AG04450 (cell line): Measurements from ENCODE around the gene RIN3. TPM values are rescaled to one million over a fixed set of nuclear protein-coding genes. Genes with fewer than 3 reads are reported as not detected.

Source experiments
- CTCF ChIA-PET: fragments of 300-600, 350-600 bp; formaldehyde crosslinking; extraction: SDS; loops from one replicate; lab custom pipeline; 2022; ENCODE audit warnings: antibody characterized with exemption, inconsistent platforms; lab: Charles Lee
- POLR2A ChIA-PET: fragments of 350-600 bp; formaldehyde crosslinking; extraction: SDS; loops from one replicate; lab custom pipeline; 2021; ENCODE audit warnings: antibody characterized with exemption, inconsistent platforms; lab: Yijun Ruan, JAX
- DNase-seq: peaks from one replicate; pipeline ENCODE4 v3.0.0-alpha.2; 2011; ENCODE audit warnings: low read depth, low spot score
- H3K27ac ChIP-seq: one replicate; pipeline ENCODE4 v1.5.1; 2012; ENCODE audit warnings: low read depth, low read length, control low read depth
- H3K27me3 ChIP-seq: one replicate; pipeline ENCODE4 v1.6.0; 2012; ENCODE audit warnings: low read length; ENCODE audit not compliant: control insufficient read depth, insufficient read depth
- H3K4me3 ChIP-seq: 2 replicates; pipeline ENCODE4 v1.5.1; 2011; ENCODE audit warnings: mild to moderate bottlenecking, low read depth, low read length, control low read depth
- H3K9me3 ChIP-seq: 2 replicates; pipeline ENCODE4 v1.5.1; 2012; ENCODE audit warnings: low read length; ENCODE audit not compliant: control insufficient read depth, insufficient read depth
- polyA plus RNA-seq: library from polyadenylated mRNA; depleted of rRNA; stranded (reverse); fragments of >200 nt; gene quantifications from 2 replicates; pipeline ENCODE4 v1.2.3, GENCODE V29; 2011
- TF ChIP-seq, protein P1 (sequence below): IDR thresholded peaks from 2 replicates; pipeline ENCODE4 v1.5.1; 2011; ENCODE audit warnings: low read depth, low read length, control low read depth, inconsistent platforms

RIN3 gene
- polyA plus RNA-seq, 1 experiment = 3.7 TPM

DNA sequence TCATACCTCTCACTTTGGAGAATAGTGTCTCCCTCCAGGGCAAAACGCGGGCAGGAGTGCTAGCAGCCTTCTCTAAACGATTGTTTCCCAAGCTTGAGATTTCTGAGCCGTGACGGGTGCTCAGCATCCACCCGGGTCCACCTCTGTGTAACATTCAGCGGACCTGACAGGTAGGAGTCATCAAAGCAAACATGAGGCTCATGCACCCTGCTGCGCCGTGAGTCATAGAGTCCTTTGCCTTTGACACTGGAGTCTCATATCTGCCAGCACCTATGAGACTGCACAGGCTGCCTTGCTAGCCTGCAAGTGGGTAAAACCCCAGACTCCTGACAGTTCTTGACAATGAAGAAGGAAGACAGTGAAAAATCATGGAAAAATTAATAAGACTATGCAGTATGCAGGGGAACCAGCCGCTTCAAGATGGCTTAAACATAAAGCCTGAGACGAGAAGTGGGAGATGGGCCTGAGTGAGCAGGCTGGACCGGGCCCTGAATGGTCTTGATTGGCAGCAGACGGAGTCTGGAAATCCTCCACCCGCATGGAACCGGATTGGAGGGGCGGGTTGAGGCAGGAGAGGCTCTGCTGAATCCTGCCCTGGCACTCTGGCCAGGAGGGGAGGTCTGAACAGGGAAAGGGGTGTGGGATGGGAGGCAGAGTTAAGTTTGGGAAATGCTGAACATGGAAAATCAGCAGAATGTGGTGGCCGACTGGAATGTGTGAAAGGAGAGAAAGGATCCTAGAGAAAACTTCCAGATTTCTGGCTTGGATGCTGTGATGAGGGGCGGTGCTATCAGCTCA lies 180.6 kb downstream of the RIN3 start:
- H3K27ac ChIP-seq = no peak overlapping the region
- TF ChIP-seq, protein P1, sequence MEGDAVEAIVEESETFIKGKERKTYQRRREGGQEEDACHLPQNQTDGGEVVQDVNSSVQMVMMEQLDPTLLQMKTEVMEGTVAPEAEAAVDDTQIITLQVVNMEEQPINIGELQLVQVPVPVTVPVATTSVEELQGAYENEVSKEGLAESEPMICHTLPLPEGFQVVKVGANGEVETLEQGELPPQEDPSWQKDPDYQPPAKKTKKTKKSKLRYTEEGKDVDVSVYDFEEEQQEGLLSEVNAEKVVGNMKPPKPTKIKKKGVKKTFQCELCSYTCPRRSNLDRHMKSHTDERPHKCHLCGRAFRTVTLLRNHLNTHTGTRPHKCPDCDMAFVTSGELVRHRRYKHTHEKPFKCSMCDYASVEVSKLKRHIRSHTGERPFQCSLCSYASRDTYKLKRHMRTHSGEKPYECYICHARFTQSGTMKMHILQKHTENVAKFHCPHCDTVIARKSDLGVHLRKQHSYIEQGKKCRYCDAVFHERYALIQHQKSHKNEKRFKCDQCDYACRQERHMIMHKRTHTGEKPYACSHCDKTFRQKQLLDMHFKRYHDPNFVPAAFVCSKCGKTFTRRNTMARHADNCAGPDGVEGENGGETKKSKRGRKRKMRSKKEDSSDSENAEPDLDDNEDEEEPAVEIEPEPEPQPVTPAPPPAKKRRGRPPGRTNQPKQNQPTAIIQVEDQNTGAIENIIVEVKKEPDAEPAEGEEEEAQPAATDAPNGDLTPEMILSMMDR = no peak
- ChIA-PET CTCF (interaction anchor here (1.2 kb wide), 1 partner anchor 8 kb away, joined by 6 read pairs; no protein-coding TSS in a partner anchor), POLR2A (interaction anchor here (0.6 kb wide), 1 partner anchor 32 kb away, joined by 9 read pairs; no protein-coding TSS in a partner anchor)
- H3K4me3 ChIP-seq = no peak overlapping the region
- no peaks in the 10 kb centered on the region for H3K9me3 ChIP-seq
- DNase-seq = no peak
- peaks cover 4% of the 10 kb centered on the region for H3K27me3 ChIP-seq

DNA sequence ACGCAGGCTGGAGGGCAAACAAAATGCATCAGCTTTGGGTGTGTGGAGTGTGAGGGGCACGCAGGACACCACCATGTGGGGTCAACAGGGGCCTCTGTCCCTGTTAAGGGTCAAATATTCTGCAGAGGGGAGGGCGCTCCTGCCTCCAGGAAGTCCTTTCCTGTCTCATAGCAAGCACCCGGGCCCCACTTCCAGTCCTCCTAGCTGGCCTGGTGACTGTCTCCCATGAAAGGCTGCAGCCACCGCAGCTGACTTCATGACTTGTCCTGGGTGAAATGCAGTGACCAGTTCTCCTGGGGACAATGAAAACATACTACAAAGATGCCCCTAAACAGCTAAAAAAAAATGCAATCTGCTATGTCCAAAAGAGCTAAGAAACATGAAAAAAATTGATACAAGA lies 181.2 kb downstream of the RIN3 start:
- TF ChIP-seq, protein P1 = no peak
- no peaks in the 10 kb centered on the region for H3K9me3 ChIP-seq
- H3K27ac ChIP-seq = no peak overlapping the region
- ChIA-PET POLR2A (no interaction called here), CTCF (interaction anchor here (1.2 kb wide), 1 partner anchor 9 kb away, joined by 6 read pairs; no protein-coding TSS in a partner anchor)
- H3K27me3 ChIP-seq = peaks cover 4% of the 10 kb centered on the region
- DNase-seq = no peak
- H3K4me3 ChIP-seq = no peak overlapping the region

DNA sequence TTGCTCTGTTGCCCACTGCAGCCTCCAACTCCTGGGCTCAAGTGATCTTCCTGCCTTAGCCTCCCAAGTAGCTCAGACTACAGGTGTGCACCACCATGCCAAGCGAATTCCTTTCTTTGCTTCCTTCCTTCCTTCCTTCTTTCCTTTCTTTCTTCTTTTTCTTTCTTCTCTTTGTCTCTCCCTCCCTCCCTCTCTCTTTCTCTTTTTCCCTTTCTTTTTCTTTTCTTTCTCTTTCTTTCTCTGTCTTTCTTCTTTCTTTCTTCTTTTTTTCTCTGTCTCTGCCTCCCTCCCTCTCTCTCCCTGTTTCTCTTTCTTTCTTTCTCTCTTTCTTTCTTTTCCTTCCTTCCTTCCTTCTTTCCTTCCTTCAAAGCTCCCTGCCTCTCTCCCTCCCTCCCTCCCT lies 182.0 kb downstream of the RIN3 start:
- Histone ChIP-seq H3K27me3 (peaks cover 4% of the 10 kb centered on the region), H3K9me3 (no peaks in the 10 kb centered on the region), H3K27ac (no peak overlapping the region), H3K4me3 (no peak overlapping the region)
- DNase-seq = no peak
- CTCF ChIA-PET = interaction anchor here (0.6 to 1.2 kb wide), 3 partner anchors 9 to 180 kb away, joined by 4 to 6 read pairs (median 5); no protein-coding TSS in a partner anchor
- TF ChIP-seq, protein P1 = no peak
- POLR2A ChIA-PET = no interaction called here

DNA sequence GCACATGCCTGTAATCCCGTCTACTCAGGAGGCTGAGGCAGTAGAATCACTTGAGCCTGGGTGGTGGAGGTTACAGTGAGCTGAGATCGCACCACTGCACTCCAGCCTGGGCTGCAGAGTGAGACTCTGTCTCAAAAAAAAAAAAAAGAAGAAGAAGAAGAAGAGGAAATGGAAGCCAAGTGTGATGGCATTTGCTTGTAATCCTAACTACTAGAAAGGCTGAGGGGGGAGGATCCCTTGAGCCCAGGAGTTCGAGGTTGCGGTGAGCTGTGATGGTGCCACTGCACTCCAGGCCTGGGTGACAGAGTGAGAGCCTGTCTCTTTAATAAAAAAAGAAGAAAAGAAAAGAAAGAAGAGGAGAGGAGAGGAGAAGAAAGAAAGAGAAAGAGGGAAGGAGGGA lies 182.8 kb downstream of the RIN3 start:
- H3K27ac ChIP-seq = no peak overlapping the region
- TF ChIP-seq, protein P1 = no peak
- ChIA-PET CTCF (interaction anchor here (0.6 to 1.0 kb wide), 2 partner anchors 9 to 19 kb away, joined by 3 to 4 read pairs; no protein-coding TSS in a partner anchor), POLR2A (no interaction called here)
- H3K27me3 ChIP-seq = peaks cover 7% of the 10 kb centered on the region
- H3K4me3 ChIP-seq = no peak overlapping the region
- H3K9me3 ChIP-seq = no peaks in the 10 kb centered on the region
- DNase-seq = no peak

DNA sequence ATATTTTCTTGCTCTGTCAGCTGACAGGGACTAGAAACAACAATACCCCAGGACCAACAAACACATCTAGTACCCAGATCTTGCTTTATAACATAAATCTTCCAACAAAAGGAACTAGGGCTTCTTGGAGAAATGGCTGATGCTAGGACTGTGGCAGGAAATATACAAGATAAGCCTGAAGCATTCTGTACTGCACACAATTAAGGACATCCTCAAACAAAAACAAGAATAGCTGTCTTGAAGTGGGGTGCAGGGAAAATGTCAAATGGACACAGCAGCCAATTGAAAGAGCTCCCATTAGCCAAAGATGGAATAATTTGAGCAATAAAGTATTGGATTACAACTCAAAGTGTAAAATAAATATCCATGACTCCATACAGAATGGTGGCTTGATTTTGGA lies 184.8 kb downstream of the RIN3 start:
- no peak for DNase-seq
- Histone ChIP-seq H3K27me3 (peaks cover 7% of the 10 kb centered on the region), H3K4me3 (no peak overlapping the region), H3K27ac (no peak overlapping the region), H3K9me3 (no peaks in the 10 kb centered on the region)
- ChIA-PET CTCF (interaction anchor here (0.9 to 1.6 kb wide), 2 partner anchors 9 to 12 kb away, joined by 4 read pairs; no protein-coding TSS in a partner anchor), POLR2A (interaction anchor here (0.5 kb wide), 1 partner anchor 10 kb away, joined by 6 read pairs; no protein-coding TSS in a partner anchor)
- TF ChIP-seq, protein P1 = no peak
